Lung (tissue), 12 donors: ENCODE data around the gene EAF1. TPM values are rescaled to one million over a fixed set of nuclear protein-coding genes. Genes with fewer than 3 reads are reported as not detected.
"Not testable (repeated sequence)": the region's sequence is repeated elsewhere in the genome, so short reads cannot be mapped to it uniquely, and the experiment has no call there.

Experiments used
- ATAC-seq: fragments of 200-7000 bp; cut with Tn5 transposase; one replicate; pipeline ENCODE4 v1.9.1; 2020; ENCODE audit warnings: moderate number of reproducible peaks; ENCODE audit not compliant: insufficient read depth, low FRiP score
- DNase-seq, 3 donors: peaks; one replicate each; pipeline ENCODE4 v3.0.0-alpha.2; 2013 to 2017
- H3K27ac ChIP-seq, 2 donors: one replicate each; pipeline ENCODE4 v1.5.1; 2013; ENCODE audit warnings: mild to moderate bottlenecking in 2 of 2, moderate library complexity in 2 of 2, control low read depth in 1 of 2, inconsistent platforms in 1 of 2, low read depth in 1 of 2, low read length in 1 of 2
- H3K27me3 ChIP-seq, 3 donors: one replicate each; pipeline ENCODE4 v1.5.1; 2013; ENCODE audit warnings: low read length in 2 of 3; ENCODE audit not compliant: control insufficient read depth in 3 of 3, insufficient read depth in 3 of 3
- H3K36me3 ChIP-seq, 4 donors: one replicate each; pipeline ENCODE4 v1.5.1; 2013; ENCODE audit warnings: low read length in 4 of 4, mild to moderate bottlenecking in 1 of 4, moderate library complexity in 1 of 4; ENCODE audit not compliant: control insufficient read depth in 4 of 4, insufficient read depth in 4 of 4
- H3K4me1 ChIP-seq, 5 donors: one replicate each; pipeline ENCODE4 v1.5.1; 2013; ENCODE audit warnings: low read length in 5 of 5, mild to moderate bottlenecking in 2 of 5, moderate library complexity in 1 of 5; ENCODE audit not compliant: control insufficient read depth in 5 of 5, insufficient read depth in 5 of 5
- H3K4me3 ChIP-seq: one replicate; pipeline ENCODE4 v1.5.1; 2013; ENCODE audit warnings: mild to moderate bottlenecking, control low read depth, moderate library complexity
- H3K9ac ChIP-seq, 2 donors: one replicate each; pipeline ENCODE4 v1.5.1; 2013; ENCODE audit warnings: low read length in 2 of 2, control low read depth in 1 of 2; ENCODE audit not compliant: insufficient read depth in 1 of 2
- H3K9me3 ChIP-seq, 4 donors: one replicate each; pipeline ENCODE4 v1.5.1; 2013; ENCODE audit warnings: low read length in 3 of 4, mild to moderate bottlenecking in 1 of 4, moderate library complexity in 1 of 4; ENCODE audit not compliant: control insufficient read depth in 4 of 4, insufficient read depth in 3 of 4
- WGBS, 2 donors: extraction: QIAGEN DNeasy Blood & Tissue Kit; methylation state at CpG; one replicate each; pipeline ENCODE4 v1.1.7; 2013; 5-methylcytosine and 5-hydroxymethylcytosine counted together
- polyA plus RNA-seq, 2 donors: library from polyadenylated mRNA; stranded (reverse); fragments of 200-250 nt; gene quantifications; one replicate each; pipeline ENCODE4 v1.2.1, GENCODE V29; 2013
- total RNA-seq, 2 donors: library from RNA; depleted of rRNA in 1 of 2; stranded (reverse); fragments of >200 nt in 1 of 2; gene quantifications; one replicate each; pipeline ENCODE4 v1.2.1, GENCODE V29; 2014 to 2021
- TF ChIP-seq, protein P1 (sequence below): IDR thresholded peaks from 2 replicates; pipeline ENCODE4 v1.5.1; 2012; ENCODE audit warnings: mild to moderate bottlenecking; ENCODE audit errors: control extremely low read depth, extremely low read depth
- donor health status: control.
- donor health status: control.
- donor health status: Bipolar disorder and iron deficiency.
- donor health status: healthy.
- donor health status: DM: yes; HTN: yes; CAD: no.

EAF1 gene
- total and polyA plus RNA-seq, 4 donors: 5.5 to 25.3 (median 17.0) TPM

GRCh38 chr3:15479400-15480224, 52.2 kb downstream of the EAF1 start:
- H3K4me1 ChIP-seq: peaks cover 0 to 9% (median 0%) of the 10 kb centered on the region in 5 donors
- H3K9me3 ChIP-seq: peaks cover 0 to 4% (median 0%) of the 10 kb centered on the region in 4 donors
- no peak overlapping the region for H3K27ac ChIP-seq
- ATAC-seq (no peak), DNase-seq (no peak)
- no peaks in the 10 kb centered on the region for H3K27me3 ChIP-seq
- H3K4me3 ChIP-seq: no peak overlapping the region
- H3K9ac ChIP-seq: no peak overlapping the region
- H3K36me3 ChIP-seq: no peaks in the 10 kb centered on the region
- TF ChIP-seq, protein P1, sequence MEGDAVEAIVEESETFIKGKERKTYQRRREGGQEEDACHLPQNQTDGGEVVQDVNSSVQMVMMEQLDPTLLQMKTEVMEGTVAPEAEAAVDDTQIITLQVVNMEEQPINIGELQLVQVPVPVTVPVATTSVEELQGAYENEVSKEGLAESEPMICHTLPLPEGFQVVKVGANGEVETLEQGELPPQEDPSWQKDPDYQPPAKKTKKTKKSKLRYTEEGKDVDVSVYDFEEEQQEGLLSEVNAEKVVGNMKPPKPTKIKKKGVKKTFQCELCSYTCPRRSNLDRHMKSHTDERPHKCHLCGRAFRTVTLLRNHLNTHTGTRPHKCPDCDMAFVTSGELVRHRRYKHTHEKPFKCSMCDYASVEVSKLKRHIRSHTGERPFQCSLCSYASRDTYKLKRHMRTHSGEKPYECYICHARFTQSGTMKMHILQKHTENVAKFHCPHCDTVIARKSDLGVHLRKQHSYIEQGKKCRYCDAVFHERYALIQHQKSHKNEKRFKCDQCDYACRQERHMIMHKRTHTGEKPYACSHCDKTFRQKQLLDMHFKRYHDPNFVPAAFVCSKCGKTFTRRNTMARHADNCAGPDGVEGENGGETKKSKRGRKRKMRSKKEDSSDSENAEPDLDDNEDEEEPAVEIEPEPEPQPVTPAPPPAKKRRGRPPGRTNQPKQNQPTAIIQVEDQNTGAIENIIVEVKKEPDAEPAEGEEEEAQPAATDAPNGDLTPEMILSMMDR: no peak

DNA sequence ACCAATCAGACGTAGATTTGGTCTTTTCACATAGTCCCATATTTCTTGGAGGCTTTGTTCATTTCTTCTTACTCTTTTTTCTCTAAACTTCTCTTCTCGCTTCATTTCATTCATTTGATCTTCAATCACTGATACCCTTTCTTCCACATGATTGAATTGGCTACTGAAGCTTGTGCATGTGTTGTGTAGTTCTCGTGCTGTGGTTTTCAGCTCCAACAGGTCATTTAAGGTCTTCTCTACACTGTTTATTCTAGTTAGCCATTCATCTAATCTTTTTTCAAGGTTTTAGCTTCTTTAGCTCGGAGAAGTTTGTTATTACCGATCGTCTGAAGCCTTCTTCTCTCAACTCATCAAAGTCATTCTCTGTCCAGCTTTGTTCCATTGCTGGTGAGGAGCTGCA, 57.2 kb downstream of the EAF1 start:
- not testable (repeated sequence) for H3K4me1 ChIP-seq, H3K27ac ChIP-seq, H3K4me3 ChIP-seq, H3K9ac ChIP-seq, ATAC-seq, H3K27me3 ChIP-seq, DNase-seq, H3K9me3 ChIP-seq, H3K36me3 ChIP-seq
- WGBS, 2 donors: 96 to 97% methylated on average over 6 of the region's 6 CpGs

GRCh38 chr3:15486020-15486419, 58.6 kb downstream of the EAF1 start:
- Histone ChIP-seq H3K9ac (no peak overlapping the region), H3K4me3 (no peak overlapping the region), H3K27ac (no peak overlapping the region), H3K36me3 (no peaks in the 10 kb centered on the region), H3K4me1 (no peaks in the 10 kb centered on the region), H3K9me3 (no peaks in the 10 kb centered on the region), H3K27me3 (no peaks in the 10 kb centered on the region)
- ATAC-seq (no peak), DNase-seq (no peak)
- 87 to 89% methylated on average over 2 of the region's 2 CpGs for WGBS, 2 donors
- TF ChIP-seq, protein P1: no peak

GRCh38 chr3:15486979-15487378, 59.6 kb downstream of the EAF1 start:
- ATAC-seq (no peak), DNase-seq (no peak)
- TF ChIP-seq, protein P1: no peak
- Histone ChIP-seq H3K9ac (no peak overlapping the region), H3K36me3 (no peaks in the 10 kb centered on the region), H3K27ac (no peak overlapping the region), H3K9me3 (no peaks in the 10 kb centered on the region), H3K4me3 (no peak overlapping the region), H3K4me1 (no peaks in the 10 kb centered on the region), H3K27me3 (no peaks in the 10 kb centered on the region)
- 90 to 94% methylated on average over 4 of the region's 4 CpGs for WGBS, 2 donors
